GM18861 (cell line): ENCODE data around the gene IER5L.

Experiments used
- ATAC-seq: cut with Tn5 transposase; IDR thresholded peaks from one replicate; pipeline ENCODE4 v1.9.1; 2021; ENCODE audit not compliant: unreplicated experiment

The IER5L gene

GRCh38 chr9:129177791-129178567 is at the start of gene IER5L:
TSS of gene IER5L (minus strand) at chr9:129178261. CDS start at chr9:129178052, 209 bp downstream.
- peak; percentile 67 for ATAC-seq

GRCh38 chr9:129227843-129228189 is 49.8 kb upstream of the IER5L start:
- ATAC-seq, result no peak

DNA sequence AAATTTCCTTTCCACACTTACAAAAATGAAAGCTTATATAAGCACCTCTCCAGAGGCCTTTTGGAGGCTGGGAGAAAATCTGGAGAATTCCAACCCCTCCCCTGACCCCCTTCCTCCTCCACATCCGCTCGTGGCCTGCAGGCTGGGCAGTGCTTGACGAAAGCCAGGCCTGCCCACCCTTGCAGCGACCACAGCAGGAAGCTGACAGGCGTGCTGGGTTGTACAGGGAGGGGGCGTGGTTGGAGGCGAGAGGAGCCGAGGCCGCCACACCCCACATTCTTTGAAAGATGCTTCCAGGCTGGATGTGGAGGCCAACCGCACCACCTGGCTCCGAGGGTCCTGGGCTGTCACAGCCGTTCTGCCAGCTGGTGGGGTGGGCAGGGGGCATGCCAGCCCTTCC is 47.8 kb upstream of the IER5L start:
- no peak for ATAC-seq

GRCh38 chr9:129225490-129225778 is 47.4 kb upstream of the IER5L start:
- no peak for ATAC-seq

DNA sequence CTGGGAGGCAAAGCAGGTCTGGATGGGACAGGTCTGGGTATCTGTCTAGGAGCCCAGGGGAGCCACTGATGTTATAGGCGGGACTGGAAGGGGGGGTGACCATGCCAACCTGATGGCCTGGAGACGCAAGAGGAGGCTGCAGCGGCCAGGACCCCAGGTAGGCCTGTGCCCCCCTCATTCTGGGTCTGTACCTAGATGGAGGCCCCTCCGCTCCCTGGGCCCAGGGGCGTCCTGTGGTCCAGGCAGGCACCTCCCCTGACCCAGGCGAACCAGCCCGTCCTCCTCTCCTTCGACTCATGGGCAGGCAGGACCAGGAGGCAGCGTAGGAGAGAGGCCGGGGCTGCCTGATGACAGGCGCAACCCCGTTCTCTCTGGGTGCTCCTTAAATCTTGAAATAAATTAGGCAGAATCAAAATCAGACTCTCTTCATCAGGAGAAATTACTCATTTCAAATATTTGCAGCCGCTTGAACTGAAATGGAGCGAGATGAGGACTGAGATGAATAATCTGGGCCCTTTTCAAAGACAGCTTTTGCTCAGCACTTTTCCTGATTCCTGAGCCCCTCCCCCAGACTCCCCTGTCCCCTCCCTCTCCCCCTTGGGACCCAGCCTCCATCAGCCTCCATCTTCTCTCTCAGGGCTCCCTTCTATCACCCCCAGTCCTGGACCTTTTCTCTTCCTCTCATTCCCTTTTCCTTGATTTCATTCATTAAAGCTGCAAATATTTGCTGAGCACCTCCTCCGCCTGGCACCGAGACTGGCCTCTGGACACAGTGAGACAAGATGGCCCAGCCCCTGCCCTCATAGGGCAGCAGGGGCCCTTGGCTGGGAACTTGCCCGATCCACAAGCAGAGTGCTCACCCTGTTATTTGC is 46.8 kb upstream of the IER5L start:
- no peak for ATAC-seq

DNA sequence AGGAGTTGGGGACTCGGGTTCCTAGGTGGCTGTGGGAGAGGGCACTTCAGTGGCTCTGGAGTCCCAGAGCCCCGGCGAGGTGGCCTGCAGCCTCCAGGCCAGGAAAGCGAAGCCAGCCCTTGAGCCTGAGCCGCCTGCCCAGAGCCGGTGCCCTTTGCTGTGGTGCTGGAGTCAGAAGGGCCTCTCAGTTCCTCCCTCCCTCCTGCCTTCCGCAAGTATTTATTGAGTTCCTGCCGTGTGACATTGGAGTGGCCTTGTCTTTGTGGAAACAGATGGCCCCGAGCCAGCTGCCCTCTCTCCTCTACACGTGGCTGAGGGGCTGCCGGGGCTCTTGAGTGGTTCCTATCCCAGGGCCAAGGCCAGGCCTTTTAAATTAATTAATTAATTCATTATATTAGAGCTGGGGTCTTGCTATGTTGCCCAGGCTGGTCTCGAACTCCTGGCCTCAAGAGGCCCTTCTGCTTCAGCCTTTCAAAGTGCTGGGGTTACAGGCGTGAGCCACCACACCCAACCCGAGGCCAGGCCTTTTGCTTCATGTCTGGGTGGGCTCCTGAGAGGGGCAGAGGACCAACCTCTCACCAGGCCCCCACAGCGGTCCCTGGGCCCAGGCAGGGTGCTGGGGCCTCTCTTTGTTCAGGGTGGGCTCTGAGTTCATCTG is 45.6 kb upstream of the IER5L start:
- no peak for ATAC-seq

DNA sequence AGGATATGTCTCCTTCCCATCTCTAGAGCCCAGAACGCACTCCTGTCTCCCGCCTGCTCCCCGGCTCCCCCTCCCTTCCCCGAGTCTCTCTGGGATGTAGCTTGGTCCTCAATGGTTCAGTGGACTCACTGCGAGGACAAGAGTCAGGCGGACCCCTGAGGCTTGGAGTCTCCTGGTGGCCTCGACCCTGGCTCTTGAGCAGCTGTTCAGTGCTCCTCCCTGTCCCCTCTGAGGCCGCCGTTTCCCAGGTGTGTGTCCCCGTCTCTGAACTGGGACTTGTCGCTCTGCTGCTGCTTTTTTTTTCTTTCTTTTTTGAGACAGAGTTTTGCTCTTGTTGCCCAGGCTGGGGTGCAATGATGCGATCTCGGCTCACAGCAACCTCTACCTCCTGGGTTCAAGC is 44.8 kb upstream of the IER5L start:
- no peak for ATAC-seq

GRCh38 chr9:129221979-129222635 is 44.0 kb upstream of the IER5L start:
- no peak for ATAC-seq

GRCh38 chr9:129221233-129221632 is 43.2 kb upstream of the IER5L start:
- ATAC-seq, result no peak

DNA sequence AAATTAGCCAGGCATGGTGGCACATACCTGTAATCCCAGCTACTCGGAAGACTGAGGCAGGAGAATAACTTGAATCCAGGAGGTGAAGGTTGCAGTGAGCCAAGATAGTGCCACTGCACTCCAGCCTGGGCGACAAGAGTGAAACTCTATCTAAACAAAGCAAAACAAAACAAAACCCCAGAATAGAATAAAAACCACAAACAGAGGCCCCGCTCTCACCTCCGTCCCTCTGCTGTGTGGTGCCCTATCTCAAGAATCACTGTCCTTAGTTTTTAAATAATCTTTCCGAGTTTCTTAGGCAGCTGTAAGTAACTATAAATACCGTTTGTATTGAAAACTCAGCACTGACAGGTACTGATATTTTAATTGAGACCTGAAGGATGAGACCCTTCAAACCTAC is 42.7 kb upstream of the IER5L start:
- no peak for ATAC-seq

DNA sequence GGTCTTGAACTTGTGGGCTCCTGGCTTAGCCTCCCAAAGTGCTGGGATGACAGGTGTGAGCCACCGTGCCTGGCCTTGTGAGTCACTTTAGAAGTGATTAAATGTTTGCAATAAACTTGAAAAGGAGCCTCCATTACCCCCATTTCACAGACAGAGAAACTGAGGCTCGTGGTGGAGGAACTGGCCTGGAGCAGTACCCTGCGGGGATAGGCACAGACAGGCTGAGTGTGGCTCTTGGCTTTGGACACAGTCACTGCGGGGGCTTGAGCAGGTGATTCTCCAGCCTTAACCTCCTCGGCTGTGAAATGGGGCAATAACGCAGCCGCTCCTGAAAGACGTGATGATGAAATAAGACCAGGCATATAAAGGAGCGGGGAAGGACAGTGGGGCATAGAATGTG is 40.9 kb upstream of the IER5L start:
- no peak for ATAC-seq

DNA sequence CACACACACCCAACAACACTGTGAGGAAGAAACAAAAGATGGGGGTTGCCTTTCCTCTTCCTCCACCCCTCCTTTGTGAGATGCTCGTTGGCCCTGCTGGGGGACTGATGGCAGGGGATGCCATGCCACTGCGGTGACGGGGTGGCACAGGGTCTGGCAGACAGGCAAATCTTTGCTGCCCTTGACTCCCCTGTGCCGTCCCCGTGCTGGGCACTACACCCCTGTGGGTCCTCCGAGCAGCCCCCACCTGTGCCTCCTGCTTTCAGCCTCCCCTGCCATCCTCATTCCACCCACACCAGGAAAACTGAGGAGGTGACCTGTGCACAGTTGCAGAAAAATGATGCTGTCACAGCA is 40.2 kb upstream of the IER5L start:
- ATAC-seq, result no peak

DNA sequence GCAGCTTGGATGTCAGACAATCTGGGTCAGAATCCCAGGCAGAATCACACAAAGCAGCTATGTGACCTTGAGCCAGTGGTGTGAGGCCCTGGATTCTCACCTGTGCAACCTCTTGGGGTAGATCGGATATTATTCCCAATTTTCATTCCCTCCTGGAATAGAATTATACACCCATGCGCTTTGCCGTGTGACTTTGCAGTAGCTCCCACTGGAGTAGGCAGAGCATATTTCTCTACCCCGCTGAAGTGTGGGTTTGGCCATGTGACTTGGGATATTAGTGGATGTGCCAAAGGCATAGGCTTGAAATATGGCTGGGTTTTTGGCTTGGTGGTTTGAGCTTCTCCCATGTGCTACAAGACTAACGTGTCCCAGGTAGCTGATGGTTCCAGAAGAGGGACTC is 35.5 kb upstream of the IER5L start:
- ATAC-seq, result no peak

- no peak for ATAC-seq
These were observed 33.6 kb upstream of the IER5L start for GRCh38 chr9:129211686-129212085.

DNA sequence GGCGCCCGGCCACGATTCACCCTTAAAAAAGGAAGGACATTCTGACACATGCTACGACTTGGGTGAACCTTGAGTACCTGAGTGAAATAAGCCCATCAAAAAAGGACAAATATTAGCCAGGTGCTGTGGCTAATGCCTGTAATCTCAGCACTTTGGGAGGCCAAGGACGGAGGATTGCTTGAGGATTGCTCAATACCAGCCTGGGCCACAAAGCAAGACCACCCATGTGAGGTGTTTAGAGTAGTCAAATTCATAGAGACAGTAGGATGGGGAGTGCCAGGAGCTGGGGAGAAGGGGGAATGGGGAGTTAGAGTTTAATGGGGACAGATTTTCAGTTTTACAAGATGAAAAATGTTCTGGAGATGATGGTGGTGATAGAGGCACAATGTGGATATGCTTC is 32.1 kb upstream of the IER5L start:
- ATAC-seq, result no peak

GRCh38 chr9:129209580-129209979 is 31.5 kb upstream of the IER5L start:
- no peak for ATAC-seq

- ATAC-seq, result no peak
These were observed 31.0 kb upstream of the IER5L start for GRCh38 chr9:129209109-129209508.

DNA sequence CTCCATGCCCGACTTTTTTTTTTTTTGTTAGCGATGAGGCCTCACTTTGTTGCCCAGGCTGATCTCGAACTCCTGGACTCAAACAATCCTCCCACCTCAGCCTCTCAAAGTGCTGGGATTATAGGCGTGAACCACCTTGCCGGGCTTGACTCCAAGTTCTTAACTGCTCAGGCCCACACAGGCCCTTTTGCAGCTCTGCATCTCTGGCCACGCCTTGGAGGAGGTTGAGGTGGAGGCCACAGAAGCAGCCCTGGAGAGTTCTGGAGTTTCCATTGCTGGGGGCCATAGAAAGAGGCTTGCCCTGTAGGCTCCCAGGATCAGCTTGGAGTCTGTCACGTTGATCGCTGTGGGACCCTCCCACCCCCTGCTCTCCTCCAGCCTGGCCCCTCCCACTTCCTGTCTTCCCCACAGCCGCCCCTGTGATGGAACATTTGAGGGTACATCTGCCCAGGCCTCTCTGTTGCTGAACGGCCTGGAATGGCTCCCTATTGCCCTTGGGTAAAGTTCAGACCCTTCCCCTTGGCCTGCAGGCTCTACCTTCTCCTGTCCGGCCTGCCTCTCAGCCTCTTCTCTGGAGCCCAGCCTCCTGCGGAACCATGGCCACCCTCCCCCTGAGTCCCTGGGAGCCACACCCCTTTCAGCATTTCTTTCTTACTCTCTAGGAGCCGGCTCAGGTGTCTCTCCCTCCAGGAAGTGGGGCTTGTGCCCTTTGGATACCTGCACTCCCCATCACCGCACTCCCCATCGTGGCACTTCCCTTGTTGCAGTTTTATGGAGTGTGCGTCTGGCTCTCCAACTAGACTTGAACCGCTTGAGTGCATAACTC is 30.4 kb upstream of the IER5L start:
- no peak for ATAC-seq

- ATAC-seq, result no peak
These were observed 28.8 kb upstream of the IER5L start for GRCh38 chr9:129206905-129207304.

GRCh38 chr9:129206401-129206800 is 28.3 kb upstream of the IER5L start:
- ATAC-seq, result no peak

- ATAC-seq, result no peak
These were observed 26.8 kb upstream of the IER5L start for GRCh38 chr9:129204840-129205239.
